Calu3 (cell line): ENCODE data around the gene LEMD2. TPM values are rescaled to one million over a fixed set of nuclear protein-coding genes. Genes with fewer than 3 reads are reported as not detected.

Experiments
- BruUV-seq: library from RNA; stranded (reverse); fragments of 400-500 nt; replicated peaks from 2 replicates; lab custom pipeline; 2021; lab: Mats Ljungman, UMichigan
- CTCF ChIA-PET: fragments of 300-600 bp; sonication (Branson Sonifier 250); formaldehyde crosslinking; loops from one replicate; lab custom pipeline; 2022; ENCODE audit warnings: antibody characterized with exemption; lab: Charles Lee
- DNase-seq: peaks from one replicate; pipeline ENCODE4 v3.0.0; 2022
- H3K27ac Mint-ChIP-seq: one replicate; pipeline ENCODE4 v1.8.0; 2022; ENCODE audit warnings: mixed read lengths; ENCODE audit not compliant: unreplicated experiment
- H3K27me3 Mint-ChIP-seq: one replicate; pipeline ENCODE4 v1.8.0; 2022; ENCODE audit warnings: mixed read lengths; ENCODE audit not compliant: unreplicated experiment
- H3K36me3 Mint-ChIP-seq: one replicate; pipeline ENCODE4 v1.8.0; 2022; ENCODE audit warnings: mild to moderate bottlenecking, moderate library complexity, mixed read lengths; ENCODE audit not compliant: insufficient read depth, unreplicated experiment
- H3K4me1 Mint-ChIP-seq: one replicate; pipeline ENCODE4 v1.8.0; 2022; ENCODE audit warnings: mild to moderate bottlenecking, low read depth, mixed read lengths; ENCODE audit not compliant: unreplicated experiment
- H3K4me3 Mint-ChIP-seq: one replicate; pipeline ENCODE4 v1.8.0; 2022; ENCODE audit warnings: mild to moderate bottlenecking, low read depth, moderate library complexity, mixed read lengths; ENCODE audit not compliant: unreplicated experiment
- H3K9me3 Mint-ChIP-seq: one replicate; pipeline ENCODE4 v1.8.0; 2022; ENCODE audit warnings: low read depth, mixed read lengths; ENCODE audit not compliant: unreplicated experiment
- CTCF ChIP-seq: fragments of 200-600 bp; IDR thresholded peaks from one replicate; pipeline ENCODE4 v1.8.0; 2022; ENCODE audit warnings: antibody characterized with exemption; ENCODE audit not compliant: unreplicated experiment
- intact Hi-C: fragments of 100-400 bp; cut with micrococcal nuclease; formaldehyde crosslinking; loops from one replicate; pipeline ENCODE4 v1.10.0; 2022; ENCODE audit not compliant: unreplicated experiment
- total RNA-seq: library from RNA; stranded (reverse); gene quantifications from 2 replicates; pipeline ENCODE4 v1.2.3, GENCODE V29; 2022

LEMD2 gene
- total RNA-seq, 1 experiment from 2014 or later: 126 TPM

GRCh38 chr6:33774774-33775173 lies 14.2 kb downstream of the LEMD2 start:
- CTCF ChIA-PET: interaction anchor here (0.6 kb wide), 1 partner anchor 57 kb away, joined by 4 read pairs; no protein-coding TSS in a partner anchor
- Mint-ChIP-seq H3K9me3 (no peaks in the 10 kb centered on the region), H3K36me3 (peaks cover 88% of the 10 kb centered on the region), H3K4me1 (peaks cover 6% of the 10 kb centered on the region), H3K4me3 (no peak overlapping the region), H3K27me3 (no peaks in the 10 kb centered on the region), H3K27ac (no peak overlapping the region)
- DNase-seq: no peak
- TF ChIP-seq CTCF: no peak
- BruUV-seq: no TSS peak
- intact Hi-C loops: no loop called here

GRCh38 chr6:33772902-33773472 lies 15.9 kb downstream of the LEMD2 start:
- intact Hi-C loops: no loop called here
- no peaks in the 10 kb centered on the region for H3K9me3 Mint-ChIP-seq
- TF ChIP-seq CTCF: no peak
- no TSS peak for BruUV-seq
- no peak overlapping the region for H3K27ac Mint-ChIP-seq
- peaks cover 8% of the 10 kb centered on the region for H3K27me3 Mint-ChIP-seq
- no peak for DNase-seq
- peaks cover 6% of the 10 kb centered on the region for H3K4me1 Mint-ChIP-seq
- CTCF ChIA-PET: interaction anchor here (1.1 kb wide), 1 partner anchor 22 kb away, joined by 4 read pairs; no protein-coding TSS in a partner anchor
- no peak overlapping the region for H3K4me3 Mint-ChIP-seq
- H3K36me3 Mint-ChIP-seq: peaks cover 80% of the 10 kb centered on the region

DNA sequence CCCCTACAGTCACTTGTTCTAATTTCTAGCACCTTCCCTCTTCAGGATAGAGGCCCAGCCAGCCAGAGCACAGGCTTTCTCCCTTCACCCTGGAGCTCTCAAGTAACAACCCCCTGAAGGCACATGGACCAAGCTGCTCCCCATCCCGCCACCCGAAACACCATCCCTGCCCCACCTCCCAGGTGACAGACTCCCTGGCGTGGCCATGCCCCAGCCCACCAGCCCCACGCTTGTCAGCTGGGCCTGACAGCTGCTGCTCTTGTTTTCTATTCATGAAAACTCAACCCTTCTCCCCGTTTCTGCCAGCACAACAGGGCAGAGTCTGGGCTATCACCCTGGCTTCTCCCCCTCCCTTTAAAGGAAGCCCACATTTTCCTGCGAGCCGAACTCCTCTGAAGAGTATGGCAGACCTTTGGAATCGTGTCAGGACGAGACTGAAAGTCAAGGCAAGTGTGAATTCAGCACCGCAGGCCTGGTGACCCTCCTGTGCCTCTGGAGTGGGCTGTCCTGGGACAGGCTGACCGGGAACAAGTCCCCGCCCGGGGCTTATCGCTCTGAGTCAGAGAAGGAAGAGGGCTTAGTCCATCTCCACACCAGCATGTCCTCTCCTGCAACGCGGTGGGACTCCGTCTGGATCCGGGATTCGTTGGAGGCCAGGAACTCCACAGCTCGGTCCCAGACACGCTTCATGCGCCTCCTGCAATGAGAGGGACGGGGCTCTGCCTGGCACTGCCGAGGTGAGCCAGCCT lies 16.7 kb downstream of the LEMD2 start:
- Mint-ChIP-seq H3K27me3 (peaks cover 15% of the 10 kb centered on the region), H3K9me3 (no peaks in the 10 kb centered on the region), H3K4me3 (no peak overlapping the region), H3K27ac (no peak overlapping the region), H3K36me3 (peaks cover 73% of the 10 kb centered on the region), H3K4me1 (peaks cover 6% of the 10 kb centered on the region)
- DNase-seq: no peak
- CTCF ChIA-PET: interaction anchor here (0.7 to 1.3 kb wide), 8 partner anchors 9 to 283 kb away, joined by 3 to 6 read pairs (median 4); partner anchors contain the start of gene UQCC2
- intact Hi-C loops: no loop called here
- BruUV-seq: no TSS peak
- TF ChIP-seq CTCF: no peak

GRCh38 chr6:33771146-33772081 lies 17.5 kb downstream of the LEMD2 start:
- BruUV-seq: no TSS peak
- H3K9me3 Mint-ChIP-seq: peaks cover 1% of the 10 kb centered on the region
- no peak overlapping the region for H3K4me3 Mint-ChIP-seq
- H3K27ac Mint-ChIP-seq: peak overlapping the region; percentile 23
- peaks cover 24% of the 10 kb centered on the region for H3K27me3 Mint-ChIP-seq
- H3K4me1 Mint-ChIP-seq: peaks cover 6% of the 10 kb centered on the region
- peak; percentile 94 for TF ChIP-seq CTCF
- DNase-seq: peak; percentile 69
- CTCF ChIA-PET: interaction anchor here (0.7 to 2.9 kb wide), 10 partner anchors 10 to 284 kb away, joined by 3 to 14 read pairs (median 4); partner anchors contain the start of gene UQCC2
- peaks cover 68% of the 10 kb centered on the region for H3K36me3 Mint-ChIP-seq
- intact Hi-C loops: no loop called here
